ENCODE data around the gene KIF1A.

Gene KIF1A

DNA sequence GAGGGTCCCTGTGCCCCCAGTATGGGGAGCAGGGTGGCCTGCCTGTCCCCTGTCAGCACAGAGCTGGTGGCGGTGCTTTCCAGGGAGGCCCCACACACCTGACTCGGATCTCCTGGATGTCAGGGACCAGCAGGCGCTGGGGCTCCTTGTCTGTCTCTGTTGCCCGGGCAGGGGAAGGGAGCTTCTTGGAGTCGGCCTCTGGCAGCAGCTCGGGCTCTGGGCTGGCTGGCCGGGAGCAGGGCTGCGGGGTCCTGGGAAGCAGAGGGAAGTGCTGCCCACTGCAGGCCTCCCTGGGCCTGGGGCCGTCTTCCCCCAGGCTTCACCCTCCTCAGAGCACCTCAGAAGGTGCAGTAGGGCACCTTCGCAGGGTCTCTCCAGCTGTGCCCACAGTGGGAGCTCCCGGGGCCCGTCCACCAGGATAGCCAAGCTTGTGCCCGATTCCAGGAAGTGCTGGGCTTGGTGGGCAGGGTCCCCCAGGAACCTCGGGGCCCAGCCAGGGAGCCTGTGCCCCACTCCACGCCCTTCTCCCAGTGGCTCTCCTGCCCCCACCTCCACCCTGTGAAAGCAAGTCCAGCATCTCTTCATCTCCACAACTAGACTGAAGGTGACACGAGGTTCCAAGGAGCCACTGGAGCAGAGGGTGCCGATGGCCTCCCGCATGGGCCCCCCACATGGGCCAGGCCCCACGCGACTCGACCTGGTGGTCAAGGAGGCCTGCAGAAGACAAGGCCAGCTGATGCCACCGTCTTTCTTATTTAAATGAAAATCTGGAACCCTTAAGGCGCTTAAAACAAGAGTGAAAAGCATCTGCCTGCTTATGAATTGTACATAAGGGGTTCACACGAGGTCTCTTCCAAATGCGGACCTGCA, 100.1 kb downstream of the KIF1A start:
- DNase-seq (ENCODE audit: low read depth), result no peak

DNA sequence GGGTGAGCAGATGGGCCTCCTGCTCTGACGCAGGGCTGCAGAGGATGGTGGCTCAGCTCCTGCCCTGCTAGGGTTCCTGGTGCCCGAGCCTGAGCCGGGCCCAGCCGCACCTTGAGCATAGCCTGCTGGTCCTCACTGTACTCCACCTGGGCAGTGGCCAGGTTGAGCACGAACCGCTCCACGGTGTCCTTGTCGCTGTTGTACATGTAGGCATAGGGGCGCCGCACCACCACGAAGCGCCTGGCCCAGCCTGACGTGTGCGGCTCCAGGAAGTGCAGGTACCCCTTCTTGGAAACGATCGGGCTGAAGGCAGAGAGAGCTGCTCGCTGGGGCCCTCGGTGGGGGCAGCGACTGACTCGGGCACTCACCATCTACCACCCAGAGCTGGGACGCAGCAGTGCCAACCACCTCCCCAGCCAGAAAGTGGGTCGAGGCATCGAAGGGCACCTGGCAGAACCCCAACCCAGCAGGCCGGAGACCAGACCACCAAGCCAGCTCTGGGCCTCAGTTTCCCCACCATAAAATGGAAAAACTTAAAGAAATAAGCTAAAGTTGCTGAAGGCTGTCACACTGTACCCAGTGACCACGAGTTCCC, 101.0 kb downstream of the KIF1A start:
- no peak for DNase-seq (ENCODE audit: low read depth)

DNA sequence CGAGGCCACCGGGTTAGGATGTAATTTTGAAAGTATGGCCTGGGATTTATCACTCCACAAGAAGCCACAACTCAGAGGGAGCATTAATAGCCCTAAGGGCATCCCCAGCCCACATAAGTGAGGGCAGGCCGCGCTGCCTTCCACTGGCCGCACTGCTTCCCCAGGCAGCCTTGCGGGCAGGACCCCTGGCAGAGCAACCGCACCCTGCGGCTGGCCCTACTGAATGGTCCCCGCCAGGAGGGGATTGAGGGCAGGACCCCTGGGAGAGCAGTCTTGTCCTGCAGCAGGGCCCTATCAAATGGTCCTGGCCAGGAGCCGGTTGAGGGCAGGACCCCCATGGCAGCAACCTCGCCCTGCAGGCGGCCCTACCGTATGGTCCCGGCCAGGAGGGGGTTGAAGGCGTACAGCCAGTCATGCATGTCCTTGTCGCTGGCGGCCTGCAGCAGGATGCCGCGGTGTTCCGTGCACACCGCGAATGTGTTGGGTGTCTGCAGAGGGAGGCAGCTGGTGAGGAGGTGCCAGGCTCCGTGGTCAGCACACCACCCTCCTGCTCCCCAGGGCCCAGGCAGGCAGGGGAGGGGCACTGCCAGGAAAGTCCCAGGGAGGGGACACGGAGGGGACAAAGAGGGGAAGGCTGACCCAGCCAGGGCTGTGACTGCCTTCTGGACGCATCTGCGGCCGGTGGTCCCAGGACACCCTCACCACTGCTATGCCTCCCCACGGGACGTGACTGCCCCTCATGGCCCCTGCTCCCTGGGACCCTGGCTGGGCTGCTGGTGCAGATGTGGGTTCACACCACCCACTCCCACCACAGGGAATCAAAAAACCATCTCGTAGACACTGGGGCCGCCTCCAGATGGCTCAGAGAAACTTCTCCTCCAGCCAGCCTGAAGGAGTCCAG, 102.1 kb downstream of the KIF1A start:
- DNase-seq (ENCODE audit: low read depth), result no peak

DNA sequence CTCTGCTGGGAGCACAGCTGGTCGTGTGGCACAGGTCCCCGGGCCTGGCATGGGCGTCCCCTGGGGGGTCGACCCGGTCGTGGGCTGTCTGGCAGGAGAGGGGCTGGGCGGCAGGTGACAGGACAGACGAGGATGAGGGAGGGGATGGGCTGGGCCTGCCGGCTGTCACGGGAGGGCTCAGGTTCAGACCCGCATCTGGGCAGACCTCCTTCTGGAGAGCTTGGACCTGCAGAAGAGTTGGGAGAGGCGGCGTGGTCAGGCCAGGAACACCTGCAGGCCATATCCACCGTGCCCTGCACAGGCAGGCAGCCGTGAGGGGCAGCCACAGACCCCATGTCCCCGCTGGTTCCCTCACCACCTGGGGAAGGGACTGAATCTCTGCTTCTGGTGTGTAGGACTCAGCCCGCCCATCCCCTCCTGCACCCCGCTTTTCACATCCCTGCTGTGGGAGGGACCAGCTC, 102.8 kb downstream of the KIF1A start:
- no peak for DNase-seq (ENCODE audit: low read depth)

DNA sequence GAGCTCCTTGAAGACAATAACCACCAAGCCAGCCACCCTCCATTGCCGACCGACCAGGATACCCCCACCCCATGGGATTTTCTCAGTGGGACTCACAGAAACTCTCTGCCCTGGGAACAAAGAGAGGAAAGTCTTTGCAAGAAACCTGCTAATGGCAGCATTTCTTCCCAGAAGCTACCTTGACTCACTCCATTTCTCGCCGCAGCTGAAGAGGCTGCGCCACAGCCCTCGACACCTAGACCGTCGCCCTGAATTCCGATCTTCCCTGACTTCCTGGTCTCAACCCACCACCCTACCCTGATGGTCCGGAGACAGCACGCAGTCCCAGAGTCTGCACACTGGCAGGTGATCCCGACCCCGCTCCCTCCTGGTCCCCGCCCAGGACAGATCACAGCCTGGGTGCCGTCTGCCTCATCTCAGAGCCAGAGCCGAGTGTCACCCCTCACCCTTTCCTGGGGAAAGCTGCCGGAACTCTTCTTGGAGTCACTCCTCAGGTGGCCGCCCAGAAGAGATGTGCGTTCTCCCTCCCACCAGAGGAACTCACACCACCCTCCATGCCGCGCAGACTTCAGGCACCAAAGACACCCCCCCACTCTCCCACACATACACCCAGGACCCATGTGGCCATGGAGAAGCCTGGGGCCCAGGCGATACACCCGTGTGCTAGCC, 103.8 kb downstream of the KIF1A start:
- DNase-seq (ENCODE audit: low read depth), result no peak

DNA sequence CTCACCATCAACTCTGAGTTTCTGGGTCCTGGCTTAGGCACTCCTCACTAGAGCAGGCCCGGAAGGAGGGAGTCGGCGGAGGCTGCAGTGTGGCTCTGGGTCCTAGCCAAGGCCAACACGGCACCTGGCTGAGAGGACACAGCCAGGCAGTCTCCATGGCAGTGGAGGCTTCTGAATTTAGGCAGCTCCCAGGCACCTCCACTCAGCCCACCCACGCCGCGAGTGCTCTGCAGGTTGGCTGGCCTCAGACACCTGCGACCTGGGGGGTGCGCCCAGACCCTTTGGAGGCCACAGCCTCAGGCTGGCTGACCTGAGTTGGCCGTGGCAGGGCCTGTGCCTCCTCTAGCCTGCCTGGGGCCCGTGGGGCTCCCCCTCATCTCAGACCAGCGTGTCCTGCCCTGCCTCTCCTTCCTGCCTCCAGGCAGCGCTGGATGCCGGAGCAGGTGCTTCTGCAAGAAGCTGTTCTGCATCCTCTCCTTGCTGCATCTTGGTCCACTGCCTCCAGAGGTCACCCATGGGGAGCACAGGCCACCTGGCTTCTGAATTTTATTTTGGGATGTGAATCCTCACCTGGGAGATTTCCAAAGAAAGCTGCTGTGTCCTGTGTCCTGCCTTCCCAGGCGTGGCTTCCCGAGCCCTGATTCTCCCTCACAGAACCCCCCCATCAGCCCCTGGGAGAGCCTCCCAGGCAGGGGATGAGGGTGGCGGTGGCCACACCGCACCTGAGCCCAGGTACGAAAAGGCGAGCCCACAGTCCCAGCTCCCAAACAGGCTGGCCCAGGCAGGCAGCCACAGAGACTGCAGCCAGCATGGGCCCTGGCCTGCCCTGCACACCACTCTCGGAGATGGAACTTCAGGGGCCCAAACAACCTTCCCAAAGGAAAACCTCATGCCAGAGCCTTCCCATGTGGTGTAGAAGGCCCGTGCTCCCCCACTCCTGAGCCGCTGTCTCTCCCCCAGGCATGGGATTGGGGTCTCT, 105.0 kb downstream of the KIF1A start:
- no peak for DNase-seq (ENCODE audit: low read depth)

DNA sequence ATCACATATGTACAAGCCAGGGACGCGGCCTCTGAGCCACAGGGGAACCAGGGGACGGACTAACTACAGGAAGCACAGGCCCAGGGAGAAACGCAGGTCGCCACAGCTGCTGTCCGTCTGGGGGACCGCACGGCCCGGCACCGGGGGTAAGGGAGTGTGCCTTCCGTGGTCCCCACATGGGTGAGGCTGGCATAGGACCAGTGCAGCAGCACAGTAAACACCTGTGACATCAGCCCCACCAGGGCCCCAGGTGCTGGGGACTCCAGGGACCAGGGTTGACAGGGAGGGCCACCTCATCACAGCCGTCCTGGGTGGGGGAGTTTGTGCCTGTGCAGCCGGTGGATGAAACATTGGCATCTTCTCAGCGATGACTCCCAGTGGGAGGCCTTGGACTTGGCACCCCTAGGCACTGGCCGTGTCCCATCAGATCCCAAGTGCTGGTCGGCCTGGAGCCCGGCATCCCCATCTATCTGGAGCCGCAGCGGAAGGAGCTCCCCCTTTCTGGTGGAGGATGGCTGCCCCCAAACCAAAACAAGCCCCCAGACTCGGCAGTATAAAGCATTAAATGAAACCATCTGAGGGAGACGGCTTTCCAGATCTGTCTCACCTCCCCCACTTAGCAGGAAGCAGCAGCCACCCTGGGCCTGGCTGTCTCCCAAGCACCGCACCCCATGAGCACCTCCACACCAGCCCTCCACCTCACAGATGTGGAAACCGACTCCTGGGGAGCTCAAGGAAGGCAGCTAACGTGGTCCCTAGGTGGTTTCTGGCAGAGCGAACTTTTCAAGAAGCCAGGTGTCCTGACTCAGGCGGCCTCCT, 105.9 kb downstream of the KIF1A start:
- DNase-seq (ENCODE audit: low read depth), result no peak

DNA sequence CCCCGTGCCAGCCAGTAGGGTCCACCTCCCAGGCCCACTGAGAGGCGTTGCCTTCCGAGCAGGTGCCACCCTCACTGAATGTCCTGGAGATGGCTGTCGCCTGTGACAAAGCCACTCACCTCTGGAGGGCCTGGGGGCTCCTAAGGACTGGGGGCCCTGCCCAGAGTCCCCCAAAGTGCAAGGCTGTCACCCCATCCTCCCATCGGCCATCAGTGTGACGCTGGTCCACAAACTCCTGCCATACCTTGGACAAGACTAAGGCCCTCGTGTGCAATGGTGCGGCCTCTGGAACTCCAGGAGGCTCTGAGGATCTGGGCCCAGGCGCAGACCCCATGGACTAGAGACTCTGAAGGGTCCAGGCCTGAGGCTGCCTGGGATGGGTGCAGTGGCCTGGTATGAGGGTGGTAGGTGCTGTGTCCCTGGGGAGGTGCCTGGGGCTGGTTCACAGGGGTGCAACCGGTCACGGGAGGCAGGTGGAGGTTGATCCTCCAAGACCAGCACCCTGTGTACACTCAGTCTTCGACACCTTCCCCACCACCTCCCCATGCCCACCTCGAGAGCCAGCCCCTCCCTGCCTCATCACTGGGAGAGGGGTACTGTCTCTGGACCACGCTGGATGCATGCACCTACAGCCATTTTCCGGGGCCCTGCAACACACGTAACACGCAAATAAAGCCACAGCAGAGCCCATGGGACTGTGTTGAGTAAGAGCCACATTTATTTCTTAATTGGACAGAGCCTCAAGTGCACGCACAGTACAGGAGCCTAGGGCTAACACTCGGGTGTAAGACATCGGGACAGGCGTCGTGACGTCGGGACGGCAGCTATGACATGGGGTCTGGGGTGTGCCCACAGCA, 106.7 kb downstream of the KIF1A start:
- DNase-seq (ENCODE audit: low read depth), result no peak

DNA sequence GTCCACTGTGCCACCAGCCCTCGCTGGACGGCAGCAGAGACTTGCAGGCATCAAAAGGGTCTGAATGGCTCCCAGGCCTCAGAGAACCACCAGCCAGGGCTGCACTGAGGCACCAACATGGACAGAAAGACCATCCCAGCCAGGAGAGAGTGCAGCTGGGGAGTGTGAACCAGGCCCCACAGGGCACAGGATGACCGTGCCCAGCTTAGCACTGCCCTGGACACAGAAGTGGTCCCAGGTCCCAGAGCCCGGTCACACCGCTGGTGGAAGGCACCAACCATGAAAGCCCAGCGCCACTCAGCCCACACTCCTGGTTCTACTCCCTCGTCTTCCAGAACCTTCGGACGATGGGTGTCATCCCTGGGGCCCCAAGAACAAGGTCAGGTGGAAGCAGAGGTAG, 107.9 kb downstream of the KIF1A start:
- DNase-seq (ENCODE audit: low read depth), result no peak

DNA sequence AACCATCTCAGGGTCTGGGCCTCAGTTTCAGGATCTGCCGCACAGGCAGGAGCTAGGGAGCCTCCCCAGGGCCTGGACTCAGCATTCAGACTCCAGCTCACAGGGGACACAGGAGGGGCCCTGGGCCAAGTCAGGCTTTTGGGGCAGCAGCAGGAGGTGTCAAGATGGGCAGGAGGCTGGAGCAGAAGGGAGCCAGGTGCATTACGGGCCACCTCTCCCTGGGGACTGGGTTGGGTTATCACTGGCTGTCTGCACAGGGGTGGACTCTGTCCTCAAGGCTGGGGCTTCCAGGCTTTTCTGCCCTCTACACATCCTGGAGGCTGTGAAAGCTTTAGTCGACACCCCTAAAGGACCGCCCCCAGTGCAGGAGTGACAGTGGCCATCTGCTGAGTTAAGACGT, 108.3 kb downstream of the KIF1A start:
- DNase-seq (ENCODE audit: low read depth), result no peak

DNA sequence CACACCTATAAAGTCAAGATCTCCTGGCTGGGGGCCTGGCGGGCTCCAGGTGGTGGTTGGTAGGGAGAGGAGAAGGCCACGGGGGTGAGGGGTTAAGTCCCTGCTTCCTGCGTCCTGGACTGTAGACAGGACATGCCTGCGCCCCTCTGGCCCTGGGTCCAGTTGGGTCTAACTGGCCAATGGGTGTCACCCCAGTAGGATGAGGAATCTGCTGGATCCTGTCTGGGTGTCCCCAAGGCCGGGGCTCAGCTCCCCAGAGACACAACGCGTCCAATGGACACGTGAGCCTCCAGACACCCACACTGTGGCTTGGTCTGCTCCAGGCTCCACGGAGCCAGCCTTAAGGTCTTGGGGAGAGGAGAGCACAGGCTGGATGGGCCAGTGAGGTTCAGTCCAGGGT, 108.7 kb downstream of the KIF1A start:
- no peak for DNase-seq (ENCODE audit: low read depth)

DNA sequence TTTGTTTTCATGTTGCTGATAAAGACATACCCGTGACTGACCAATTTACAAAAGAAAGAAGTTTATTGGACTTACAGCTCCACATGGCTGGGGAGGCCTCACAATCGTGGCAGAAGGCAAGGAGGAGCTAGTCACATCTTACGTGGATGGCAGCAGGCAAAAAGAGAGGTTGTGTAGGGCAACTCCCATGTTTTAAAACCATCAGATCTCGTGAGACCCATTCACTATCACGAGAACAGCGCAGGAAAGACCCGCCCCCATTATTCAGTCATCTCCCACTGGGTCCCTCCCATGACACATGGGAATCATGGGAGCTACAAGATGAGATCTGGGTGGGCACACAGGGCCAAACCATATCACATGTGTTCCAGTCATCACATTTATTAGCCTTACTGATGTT, 111.6 kb downstream of the KIF1A start:
- DNase-seq (ENCODE audit: low read depth), result no peak

DNA sequence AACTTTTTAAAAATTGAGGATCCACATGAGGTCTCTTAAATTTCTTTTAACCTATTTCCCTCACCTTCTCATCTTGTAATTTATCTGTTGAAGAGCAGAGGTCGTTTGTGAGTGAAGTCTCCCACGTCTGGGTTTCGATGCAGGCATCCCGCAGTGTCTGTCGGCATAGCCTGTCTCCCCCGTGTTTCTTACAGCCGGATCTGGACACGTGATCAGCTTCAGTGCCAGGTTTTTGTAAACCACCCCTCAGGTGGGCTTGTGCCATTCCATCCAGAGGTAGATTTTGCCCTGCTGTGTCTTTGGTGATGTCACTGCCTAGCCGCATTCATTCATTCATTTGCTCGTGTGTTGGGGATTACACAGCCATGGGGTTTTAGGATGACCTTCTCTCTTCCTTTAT, 112.2 kb downstream of the KIF1A start:
- no peak for DNase-seq (ENCODE audit: low read depth)

DNA sequence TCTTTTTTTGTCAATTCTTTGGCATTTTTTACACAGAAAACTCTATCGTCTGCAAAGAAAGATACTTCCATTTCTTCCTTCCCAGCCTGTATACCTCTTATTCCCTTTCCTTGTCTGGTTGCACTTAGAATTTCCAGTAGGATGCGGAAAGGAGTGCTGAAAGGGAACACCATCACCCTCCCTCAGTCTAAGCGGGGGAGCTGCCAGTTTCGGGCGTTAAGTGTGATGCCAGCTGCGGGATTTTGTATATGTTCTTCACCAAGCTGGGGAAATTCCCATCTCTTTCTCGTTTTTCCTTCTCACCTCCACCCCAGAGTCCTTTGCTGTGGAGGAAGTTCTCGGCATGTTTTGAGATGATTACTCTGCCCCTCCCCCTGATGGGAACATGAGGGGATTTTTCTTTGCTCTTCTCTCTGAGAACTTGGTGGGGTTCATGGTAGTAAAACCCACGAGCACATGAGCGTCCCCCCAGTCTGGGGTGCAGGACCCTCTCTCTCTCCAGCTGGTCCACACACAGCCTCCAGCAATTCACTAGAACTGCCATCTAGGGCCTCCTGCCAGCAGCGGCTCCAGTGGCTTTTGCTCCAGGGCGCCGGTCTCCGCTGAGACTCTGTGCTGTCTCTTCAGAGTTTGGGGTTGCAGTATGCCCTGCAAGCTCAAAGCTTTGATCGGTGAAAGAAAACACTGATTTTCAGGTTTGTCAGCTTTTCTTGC, 112.8 kb downstream of the KIF1A start:
- no peak for DNase-seq (ENCODE audit: low read depth)

DNA sequence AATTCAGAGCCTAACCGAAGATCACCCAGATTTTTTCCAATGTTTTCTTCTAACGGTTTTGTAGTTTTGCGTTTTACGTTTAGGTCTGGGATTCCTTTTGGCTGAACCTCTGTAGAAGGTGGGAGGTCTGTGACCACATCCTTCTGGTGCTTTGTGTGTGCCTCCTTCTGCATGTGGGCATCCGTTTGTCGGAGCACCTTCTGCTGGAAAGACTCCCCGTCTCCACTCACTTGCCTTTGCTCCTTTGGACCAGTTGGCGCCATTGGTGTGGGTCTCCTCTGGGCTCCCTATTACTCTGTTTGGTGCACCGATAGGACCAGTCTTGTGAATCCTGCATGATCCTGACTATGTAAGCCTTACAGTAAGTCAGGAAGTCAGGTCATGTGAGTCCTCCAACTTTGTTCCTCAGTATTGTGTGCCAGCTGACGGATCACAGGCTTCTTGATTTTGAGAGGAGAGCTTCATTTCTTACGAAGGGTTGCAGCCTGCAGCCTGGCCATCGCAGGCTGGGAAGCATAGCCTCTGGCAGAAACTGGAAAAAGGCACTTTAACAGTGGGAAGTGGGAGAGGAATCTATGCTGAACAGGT, 114.7 kb downstream of the KIF1A start:
- no peak for DNase-seq (ENCODE audit: low read depth)

DNA sequence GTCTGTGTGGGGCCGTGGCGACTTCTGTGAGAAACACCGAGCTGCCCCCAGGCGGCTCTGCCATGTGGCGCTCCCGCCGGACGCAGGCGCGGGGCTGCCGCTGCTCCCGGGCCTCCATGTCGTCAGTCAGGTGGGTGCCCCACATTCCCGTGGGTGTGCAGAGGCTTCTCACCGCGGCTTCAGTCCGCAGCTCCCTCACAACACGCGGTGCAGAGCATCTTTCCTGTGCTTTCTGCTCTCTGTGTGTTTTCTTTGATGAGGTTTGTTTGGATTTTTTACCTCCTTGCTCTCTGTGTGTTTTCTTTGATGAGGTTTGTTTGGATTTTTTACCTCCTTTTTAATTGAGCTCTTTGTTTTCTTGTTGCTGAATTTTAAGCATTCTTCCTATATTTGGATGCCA, 115.4 kb downstream of the KIF1A start:
- DNase-seq (ENCODE audit: low read depth), result no peak

DNA sequence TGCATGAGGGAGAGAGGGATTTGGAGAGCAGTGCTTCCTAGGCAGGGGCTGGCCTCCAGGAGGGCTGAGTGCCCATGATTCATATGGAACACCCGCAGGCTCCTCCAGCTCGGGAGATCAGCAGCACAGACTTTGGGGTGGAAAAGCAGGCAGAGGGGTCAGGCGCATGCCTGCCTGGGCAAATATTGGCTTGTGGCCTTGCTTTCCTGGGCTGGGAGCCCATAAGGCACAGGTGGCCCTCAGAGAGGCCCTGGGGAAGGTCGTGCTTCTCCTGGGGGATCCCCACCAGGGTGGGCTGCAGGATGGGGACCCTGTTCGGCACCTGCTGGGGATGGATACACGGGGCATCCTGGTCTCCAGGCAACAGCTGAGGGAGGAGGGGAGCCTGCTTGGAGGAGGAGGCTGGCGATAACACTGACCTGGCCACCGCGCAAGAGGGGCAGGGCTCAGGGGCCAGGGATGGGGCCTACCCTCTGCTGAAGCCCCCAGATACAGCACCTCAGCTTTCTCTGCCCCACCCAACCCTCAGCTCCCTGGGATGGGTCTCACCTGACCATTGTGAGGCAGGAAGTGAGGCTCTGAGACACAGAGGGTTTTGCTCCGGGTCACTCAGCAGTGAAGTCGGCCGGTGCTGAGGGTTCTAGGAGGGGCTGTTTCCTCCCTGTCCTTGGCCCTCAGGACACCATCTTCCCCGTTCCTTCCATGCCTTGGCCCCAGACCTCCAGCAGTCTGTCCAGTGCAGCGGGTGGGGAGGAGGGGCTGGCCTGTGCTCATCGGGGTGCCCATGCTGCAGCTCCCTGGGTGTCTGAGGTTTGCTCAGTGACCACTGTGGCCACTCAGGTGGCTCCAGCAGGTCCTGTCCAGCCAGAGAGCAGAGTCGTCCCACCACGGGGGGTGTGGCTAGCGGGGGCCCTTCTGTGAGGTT, 116.3 kb downstream of the KIF1A start:
- DNase-seq (ENCODE audit: low read depth), result no peak

Measured in T-helper 22 cell (primary cell).